GM23338 (cell line): Measurements from ENCODE around the gene ZNF774. TPM values are rescaled to one million over a fixed set of nuclear protein-coding genes. Genes with fewer than 3 reads are reported as not detected.

ENCODE experiments used
- ATAC-seq: fragments of 200-7000 bp; cut with Tn5 transposase; 3 replicates; pipeline ENCODE4 v1.9.1; 2020
- DNase-seq: peaks from one replicate; pipeline ENCODE4 v3.0.0-alpha.2; 2015; ENCODE audit warnings: low spot score
- H2AFZ ChIP-seq: fragments of 200-600 bp; sonication (generic); 2 replicates; pipeline ENCODE4 v1.8.0; 2016; ENCODE audit warnings: antibody characterized with exemption, mild to moderate bottlenecking, moderate library complexity
- H3F3A ChIP-seq: fragments of 200-600 bp; sonication (generic); replicated peaks from 2 replicates; pipeline ENCODE4 v1.8.0; 2017; ENCODE audit warnings: antibody characterized with exemption, mixed run types, low read depth
- H3K27ac ChIP-seq: fragments of 200-600 bp; sonication (generic); 2 replicates; pipeline ENCODE4 v1.6.1; 2016; ENCODE audit warnings: low read depth
- H3K27me3 ChIP-seq: fragments of 200-600 bp; sonication (generic); 2 replicates; pipeline ENCODE4 v1.8.0; 2016; ENCODE audit warnings: mild to moderate bottlenecking, mixed run types, moderate library complexity; ENCODE audit not compliant: insufficient read depth
- H3K36me3 ChIP-seq: fragments of 200-600 bp; sonication (generic); 2 replicates; pipeline ENCODE4 v1.8.0; 2016; ENCODE audit warnings: mild to moderate bottlenecking; ENCODE audit not compliant: insufficient read depth
- H3K4me1 ChIP-seq: fragments of 200-600 bp; sonication (generic); 2 replicates; pipeline ENCODE4 v1.8.0; 2016; ENCODE audit warnings: mild to moderate bottlenecking, moderate library complexity; ENCODE audit not compliant: insufficient read depth
- H3K4me2 ChIP-seq: fragments of 200-600 bp; sonication (generic); 2 replicates; pipeline ENCODE4 v1.7.1; 2017; ENCODE audit warnings: mixed run types
- H3K4me3 ChIP-seq: fragments of 200-600 bp; sonication (generic); 2 replicates; pipeline ENCODE4 v1.6.1; 2016; ENCODE audit warnings: mixed run types
- H3K79me2 ChIP-seq: fragments of 200-600 bp; sonication (generic); replicated peaks from 2 replicates; pipeline ENCODE4 v1.8.0; 2017; ENCODE audit warnings: mild to moderate bottlenecking; ENCODE audit not compliant: insufficient read depth
- H3K9me2 ChIP-seq: fragments of 200-600 bp; sonication (generic); 2 replicates; pipeline ENCODE4 v1.8.0; 2017; ENCODE audit not compliant: insufficient read depth
- H4K20me1 ChIP-seq: fragments of 200-600 bp; sonication (generic); replicated peaks from 2 replicates; pipeline ENCODE4 v1.8.0; 2017; ENCODE audit warnings: mild to moderate bottlenecking; ENCODE audit not compliant: insufficient read depth
- H3K27ac Mint-ChIP-seq: 2 replicates; pipeline ENCODE4 v1.8.0; 2020; ENCODE audit warnings: inconsistent platforms, mild to moderate bottlenecking, moderate library complexity, mixed read lengths
- H3K27me3 Mint-ChIP-seq: 3 replicates; pipeline ENCODE4 v1.8.0; 2022; ENCODE audit warnings: low read depth, mild to moderate bottlenecking, moderate library complexity, mixed read lengths, inconsistent platforms; ENCODE audit not compliant: insufficient read depth, poor library complexity
- H3K36me3 Mint-ChIP-seq: 3 replicates; pipeline ENCODE4 v1.8.0; 2021; ENCODE audit warnings: low read depth, mild to moderate bottlenecking, inconsistent platforms, moderate library complexity, mixed read lengths
- H3K4me1 Mint-ChIP-seq: 3 replicates; pipeline ENCODE4 v1.8.0; 2020; ENCODE audit warnings: mild to moderate bottlenecking, inconsistent platforms, mixed read lengths
- H3K4me3 Mint-ChIP-seq: 3 replicates; pipeline ENCODE4 v1.8.0; 2021; ENCODE audit warnings: moderate library complexity, mild to moderate bottlenecking, inconsistent platforms, mixed read lengths
- H3K9me3 Mint-ChIP-seq: 3 replicates; pipeline ENCODE4 v1.8.0; 2020; ENCODE audit warnings: moderate library complexity, mild to moderate bottlenecking, inconsistent platforms, mixed read lengths
- CTCF ChIP-seq, 2 experiments: fragments of 200-600 bp in 1 of 2; sonication (generic) in 1 of 2; conservative IDR thresholded peaks; 2 replicates each; pipeline versions ENCODE4 v1.5.1 to v1.6.1; 2016 to 2017; ENCODE audit warnings: antibody characterized with exemption in 2 of 2, low read depth in 2 of 2, mild to moderate bottlenecking in 2 of 2, moderate library complexity in 1 of 2
- ETS1 ChIP-seq: IDR thresholded peaks from 2 replicates; pipeline ENCODE4 v1.6.1; 2016; ENCODE audit warnings: antibody characterized with exemption
- NANOG ChIP-seq: IDR thresholded peaks from 2 replicates; pipeline ENCODE4 v1.6.1; 2016; ENCODE audit warnings: antibody characterized with exemption, borderline replicate concordance
- POLR2AphosphoS5 ChIP-seq: IDR thresholded peaks from 2 replicates; pipeline ENCODE4 v1.6.1; 2016; ENCODE audit warnings: antibody characterized with exemption, low read depth
- REST ChIP-seq: IDR thresholded peaks from one replicate; pipeline ENCODE4 v1.6.1; 2018; ENCODE audit warnings: antibody characterized with exemption; ENCODE audit not compliant: unreplicated experiment
- STAT1 ChIP-seq: IDR thresholded peaks from one replicate; pipeline ENCODE4 v1.6.1; 2016; ENCODE audit warnings: antibody characterized with exemption; ENCODE audit not compliant: unreplicated experiment
- ZNF114 ChIP-seq: fragments of 250-450 bp; sonication (Bioruptor Pico); IDR thresholded peaks from 2 replicates; pipeline ENCODE4 v1.5.0; 2020; ENCODE audit warnings: mild to moderate bottlenecking, moderate library complexity
- ZNF331 ChIP-seq: fragments of 250-450 bp; sonication (Bioruptor Pico); IDR thresholded peaks from 2 replicates; pipeline ENCODE4 v1.5.0; 2020; ENCODE audit warnings: low read depth, mild to moderate bottlenecking, moderate library complexity
- polyA plus RNA-seq: library from polyadenylated mRNA; unstranded; fragments of >200 nt; fragmentation: Nextera tagmentation; extraction: Ambion mirVana; gene quantifications from 2 replicates; pipeline ENCODE4 v1.2.1, GENCODE V29; 2016
- total RNA-seq: library from RNA; depleted of rRNA; stranded (reverse); fragments of >200 nt; shearing (Covaris generic); gene quantifications from 2 replicates; pipeline ENCODE4 v1.2.3, GENCODE V29; 2014

Gene ZNF774
- total and polyA plus RNA-seq, 2 experiments from 2014 or later: 0.45 to 1.8 TPM

- Mint-ChIP-seq H3K4me3 (no peak overlapping the region), H3K9me3 (peaks cover 6% of the 10 kb centered on the region; the same call in 1 of the 3 replicates), H3K36me3 (peaks cover 14% of the 10 kb centered on the region), H3K27me3 (peaks cover 2% of the 10 kb centered on the region), H3K4me1 (peaks cover 50% of the 10 kb centered on the region), H3K27ac (no peak overlapping the region)
- DNase-seq: no peak
- Histone ChIP-seq H3K4me3 (no peak overlapping the region), H3K4me2 (peak overlapping the region; percentile 7), H3F3A (no peaks in the 10 kb centered on the region), H3K27ac (peak overlapping the region; percentile 43), H3K27me3 (no peaks in the 10 kb centered on the region), H3K79me2 (peaks cover 92% of the 10 kb centered on the region), H3K36me3 (no peaks in the 10 kb centered on the region), H3K4me1 (peaks cover 51% of the 10 kb centered on the region), H4K20me1 (no peaks in the 10 kb centered on the region), H3K9me2 (no peaks in the 10 kb centered on the region), H2AFZ (no peak overlapping the region)
- no peak for ATAC-seq
- TF ChIP-seq STAT1 (no peak), CTCF (conservative IDR thresholded peaks at IDR 0.05; ENCODE audit: low read depth in 2 of 2) (no peak), ZNF114 (CRISPR knock-in tag) (no peak), ZNF331 (no peak), REST (no peak), POLR2AphosphoS5 (no peak), ETS1 (no peak)
These were observed 55.3 kb downstream of the ZNF774 start for GRCh38 chr15:90407336-90407735.

GRCh38 chr15:90407871-90408317 is 55.8 kb downstream of the ZNF774 start:
- Histone ChIP-seq H4K20me1 (no peaks in the 10 kb centered on the region), H3K36me3 (no peaks in the 10 kb centered on the region), H3K9me2 (no peaks in the 10 kb centered on the region), H3F3A (no peaks in the 10 kb centered on the region), H3K4me2 (peak overlapping the region; percentile 7), H3K27me3 (no peaks in the 10 kb centered on the region), H2AFZ (no peak overlapping the region), H3K4me3 (no peak overlapping the region; the same call in 1 of the 2 replicates), H3K4me1 (peaks cover 50% of the 10 kb centered on the region), H3K27ac (peak overlapping the region; percentile 43), H3K79me2 (peaks cover 87% of the 10 kb centered on the region)
- Mint-ChIP-seq H3K27me3 (peaks cover 5% of the 10 kb centered on the region), H3K4me1 (peaks cover 53% of the 10 kb centered on the region), H3K27ac (peak overlapping the region; percentile 20; the same call in 1 of the 2 replicates), H3K36me3 (peaks cover 14% of the 10 kb centered on the region), H3K4me3 (no peak overlapping the region), H3K9me3 (peaks cover 6% of the 10 kb centered on the region; the same call in 1 of the 3 replicates)
- no peak for TF ChIP-seq NANOG
- DNase-seq: no peak
- no peak for ATAC-seq
